ENCODE results near the gene MMP23B.

Gene MMP23B

DNA sequence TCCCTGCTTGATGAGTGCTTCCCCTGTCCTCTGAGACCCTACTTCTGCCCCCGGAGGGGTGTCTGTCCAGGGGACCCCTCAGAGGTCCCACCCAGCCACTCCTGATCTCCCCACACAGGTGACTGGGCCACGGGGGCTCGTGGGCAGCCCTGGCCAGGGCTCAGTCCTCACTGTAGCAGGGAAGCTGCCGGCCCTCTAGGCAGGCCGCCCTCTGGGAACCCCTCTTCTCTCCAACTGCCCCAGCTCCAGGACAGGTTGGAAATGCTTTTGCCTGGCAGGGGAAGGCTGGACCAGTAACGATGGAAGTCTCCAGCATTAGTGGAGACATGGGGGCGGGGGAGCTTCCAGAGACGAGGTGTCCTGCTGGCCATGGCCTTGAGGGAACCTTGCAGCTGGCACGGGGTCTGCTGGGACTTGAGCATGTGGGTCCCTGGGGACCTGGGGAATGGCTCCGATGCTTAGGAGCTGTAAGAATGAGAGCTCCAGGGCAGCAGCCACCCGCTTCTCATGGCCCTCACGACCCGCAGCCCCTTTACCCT, 28.9 kb upstream of the MMP23B start:
- DNase-seq (ENCODE audit: low read depth in 2 of 2), result no peak

DNA sequence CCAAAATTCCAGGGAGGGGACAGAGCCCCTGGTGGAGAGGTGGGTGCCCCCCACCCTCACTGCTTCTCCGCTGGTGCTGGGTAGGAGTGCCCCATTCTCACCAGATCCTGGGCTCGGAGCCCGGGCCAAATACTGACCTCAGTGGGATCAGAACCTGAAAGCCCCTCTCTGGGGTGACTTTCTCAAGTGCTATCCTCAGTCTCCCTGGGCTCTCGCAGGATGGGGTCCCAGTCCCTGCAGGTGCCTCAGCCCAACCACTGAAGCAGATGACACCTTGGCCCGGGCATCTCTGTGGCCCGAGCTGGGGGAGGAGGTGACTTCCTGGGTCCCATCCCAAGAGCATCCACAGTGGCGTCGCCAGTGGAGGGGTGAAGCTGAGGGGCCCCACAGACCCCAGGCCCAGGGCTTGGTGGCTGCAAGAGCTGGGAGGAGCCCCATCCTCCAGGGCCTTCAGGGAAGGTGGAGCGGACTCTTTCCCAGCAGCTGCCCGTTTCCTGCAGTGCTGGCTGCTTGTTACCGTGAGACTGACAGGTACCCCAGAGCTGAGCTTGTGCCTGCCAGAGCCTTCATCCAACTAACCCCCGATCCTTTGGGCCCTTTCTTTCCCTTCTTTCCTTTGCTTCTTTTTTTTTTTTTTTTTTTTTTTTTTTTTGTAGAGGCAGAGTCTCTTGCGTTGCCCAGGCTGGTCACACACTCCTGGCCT, 28.2 kb upstream of the MMP23B start:
- no peak for DNase-seq (ENCODE audit: low read depth in 2 of 2)

DNA sequence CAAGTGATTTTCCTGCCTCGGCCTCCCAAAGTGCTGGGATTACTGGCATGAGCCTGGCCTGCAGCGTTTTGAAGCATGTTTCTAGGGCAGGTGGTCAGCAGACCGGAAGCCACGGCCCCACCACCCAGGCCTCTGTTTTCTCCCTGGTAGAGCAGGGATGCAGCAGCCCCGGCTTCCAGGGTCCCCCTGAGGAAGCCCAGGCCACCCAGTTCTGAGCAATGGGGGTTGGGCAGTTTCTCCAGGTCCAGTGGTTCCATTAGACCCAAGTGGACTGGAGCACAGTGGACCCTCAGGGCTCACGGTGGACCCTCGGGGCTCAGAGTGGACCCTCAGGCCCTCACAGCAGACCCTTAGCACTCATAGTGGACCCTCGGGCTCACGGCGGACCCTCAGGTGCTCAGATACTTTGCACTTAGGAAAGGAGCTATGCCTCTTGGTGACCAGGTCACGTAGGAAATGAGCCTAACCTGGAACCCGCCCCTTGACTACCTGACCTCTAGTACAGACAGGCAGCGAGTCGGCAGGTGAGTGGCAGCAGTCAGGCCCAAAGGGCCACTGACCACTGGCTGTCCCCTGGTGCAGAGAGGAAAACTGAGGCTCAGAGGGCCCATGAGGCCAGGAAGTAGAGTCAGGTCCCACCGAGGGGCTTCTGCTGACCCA, 27.5 kb upstream of the MMP23B start:
- no peak for DNase-seq (ENCODE audit: low read depth in 2 of 2)

DNA sequence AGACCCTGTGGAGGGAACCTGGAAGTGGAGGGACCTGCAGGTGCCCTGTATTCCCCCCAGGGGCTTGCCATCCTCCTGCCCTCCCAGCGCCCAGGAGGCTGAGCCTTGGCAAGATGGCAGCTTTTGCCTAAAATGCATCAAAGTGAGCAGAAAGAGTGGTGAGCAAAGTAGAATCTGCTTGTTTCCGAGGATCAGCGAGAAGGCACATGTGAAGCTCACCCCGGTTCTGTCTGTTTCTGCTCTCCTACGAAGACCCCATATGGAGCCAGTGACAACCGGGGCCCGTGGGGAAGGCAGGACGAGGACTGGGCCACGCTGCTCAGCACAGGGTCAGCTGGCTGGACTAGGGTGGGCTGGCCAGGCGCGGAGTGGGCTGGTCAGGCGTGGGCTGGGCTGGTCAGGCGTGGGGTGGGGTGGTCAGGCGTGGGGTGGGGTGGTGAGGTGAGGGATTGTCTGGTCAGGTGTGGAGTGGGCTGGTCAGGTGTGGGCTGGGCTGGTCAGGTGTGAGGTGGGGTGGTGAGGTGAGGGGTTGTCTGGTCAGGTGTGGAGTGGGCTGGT, 26.9 kb upstream of the MMP23B start:
- no peak for DNase-seq (ENCODE audit: low read depth in 2 of 2)

DNA sequence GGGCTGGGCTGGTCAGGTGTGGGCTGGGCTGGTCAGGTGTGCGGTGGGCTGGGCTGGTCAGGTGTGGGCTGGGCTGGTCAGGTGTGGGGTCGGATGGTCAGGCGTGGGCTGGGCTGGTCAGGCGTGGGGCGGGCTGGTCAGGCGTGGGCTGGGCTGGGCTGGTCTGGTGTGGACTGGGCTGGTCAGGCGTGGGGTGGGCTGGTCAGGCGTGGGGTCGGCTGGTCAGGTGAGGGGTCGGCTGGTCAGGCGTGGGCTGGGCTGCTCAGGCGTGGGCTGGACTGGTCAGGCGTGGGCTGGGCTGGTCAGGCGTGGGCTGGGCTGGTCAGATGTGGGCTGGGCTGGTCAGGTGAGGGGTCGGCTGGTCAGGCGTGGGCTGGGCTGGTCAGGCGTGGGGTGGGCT, 26.2 kb upstream of the MMP23B start:
- no peak for DNase-seq (ENCODE audit: low read depth in 2 of 2)

DNA sequence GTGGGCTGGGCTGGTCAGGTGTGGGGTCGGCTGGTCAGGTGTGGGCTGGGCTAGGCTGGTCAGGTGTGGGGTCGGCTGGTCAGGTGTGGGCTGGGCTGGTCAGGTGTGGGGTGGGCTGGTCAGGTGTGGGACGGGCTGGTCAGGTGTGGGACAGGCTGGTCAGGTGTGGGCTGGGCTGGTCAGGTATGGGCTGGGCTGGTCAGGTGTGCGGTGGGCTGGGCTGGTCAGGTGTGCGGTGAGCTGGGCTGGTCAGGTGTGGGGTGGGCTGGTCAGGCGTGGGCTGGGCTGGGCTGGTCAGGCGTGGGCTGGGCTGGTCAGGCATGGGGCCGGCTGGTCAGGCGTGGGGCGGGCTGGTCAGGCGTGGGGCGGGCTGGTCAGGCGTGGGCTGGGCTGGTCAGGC, 25.7 kb upstream of the MMP23B start:
- no peak for DNase-seq (ENCODE audit: low read depth in 2 of 2)

DNA sequence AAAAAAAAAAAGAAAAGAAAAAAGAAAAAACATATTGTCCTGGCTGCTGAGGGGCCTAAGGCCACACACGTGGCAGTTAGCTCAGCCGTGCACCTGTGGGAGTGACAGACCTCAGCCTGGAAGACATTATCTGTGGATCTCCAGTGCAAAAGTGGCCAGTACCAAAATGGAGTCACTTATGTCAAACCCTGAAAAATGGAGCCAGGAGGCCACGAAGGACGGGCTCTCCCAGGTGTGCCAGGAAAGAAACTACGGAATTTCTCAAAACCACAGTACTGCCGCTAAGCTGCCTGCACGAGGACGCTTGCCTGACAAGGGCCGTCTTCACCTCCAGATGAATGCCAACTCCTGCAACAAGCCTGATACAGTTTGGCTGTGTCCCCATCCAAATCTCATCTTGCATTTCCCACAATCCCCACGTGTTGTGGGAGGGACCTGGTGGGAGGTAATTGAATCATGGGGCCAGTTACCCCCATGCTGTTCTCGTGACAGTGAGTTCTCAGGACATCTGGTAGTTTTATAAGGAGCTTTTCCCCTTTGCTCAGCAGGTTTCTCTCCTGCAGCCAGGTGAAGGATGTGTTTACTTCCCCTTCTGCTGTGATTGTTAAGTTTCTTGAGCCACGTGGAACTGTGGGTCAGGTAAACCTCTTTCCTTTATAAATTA, 22.0 kb upstream of the MMP23B start:
- no peak for DNase-seq (ENCODE audit: low read depth in 2 of 2)

DNA sequence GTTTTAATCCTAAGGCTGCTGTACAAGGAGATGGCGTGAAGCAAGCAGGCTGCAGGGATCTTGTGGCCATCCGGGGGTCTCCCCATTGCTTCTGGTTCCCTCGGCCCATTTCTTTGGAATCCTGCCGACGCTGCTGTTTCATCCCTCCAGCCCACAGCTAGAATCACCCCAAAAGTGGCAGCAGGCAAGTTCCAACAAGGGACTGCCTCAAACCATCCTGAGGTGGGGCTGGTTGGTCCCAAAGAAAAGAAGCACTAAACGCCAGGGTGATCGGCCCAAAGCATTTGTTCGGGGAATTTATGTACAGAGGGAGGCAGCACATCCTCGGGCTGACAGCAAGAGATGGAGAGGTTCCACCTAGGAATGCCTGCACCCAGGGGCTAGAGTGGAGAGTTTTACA, 21.2 kb upstream of the MMP23B start:
- no peak for DNase-seq (ENCODE audit: low read depth in 2 of 2)

GRCh38 chr1:1612104-1612400, 19.9 kb upstream of the MMP23B start:
- no peak for DNase-seq (ENCODE audit: low read depth in 2 of 2)

DNA sequence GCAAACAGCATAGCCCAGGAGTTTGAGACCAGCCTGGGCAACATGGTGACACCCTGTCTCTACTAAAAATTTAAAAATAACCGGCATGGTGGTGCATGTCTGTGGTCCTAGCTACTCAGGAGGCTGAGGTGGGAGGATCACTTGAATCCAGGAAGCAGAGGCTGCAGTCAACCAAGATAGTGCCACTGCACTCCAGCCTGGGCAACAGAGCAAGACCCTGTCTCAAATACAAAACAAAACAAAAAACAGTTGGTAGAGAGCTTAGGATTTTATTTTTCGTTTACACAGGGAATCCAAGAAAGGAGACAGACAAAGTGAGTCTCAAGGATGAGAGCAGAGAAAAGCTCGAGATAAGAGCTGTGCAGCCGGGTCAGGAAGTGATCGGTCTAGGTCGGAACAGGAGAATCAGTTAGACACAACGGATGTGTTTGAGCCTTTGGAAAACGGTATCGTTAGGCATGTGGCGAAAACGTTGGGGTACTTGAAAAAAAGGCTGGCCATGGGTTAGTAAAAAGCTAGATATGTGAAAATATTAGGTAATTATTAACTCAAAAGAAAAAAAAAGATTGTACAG, 18.4 kb upstream of the MMP23B start:
- no peak for DNase-seq (ENCODE audit: low read depth in 2 of 2)

DNA sequence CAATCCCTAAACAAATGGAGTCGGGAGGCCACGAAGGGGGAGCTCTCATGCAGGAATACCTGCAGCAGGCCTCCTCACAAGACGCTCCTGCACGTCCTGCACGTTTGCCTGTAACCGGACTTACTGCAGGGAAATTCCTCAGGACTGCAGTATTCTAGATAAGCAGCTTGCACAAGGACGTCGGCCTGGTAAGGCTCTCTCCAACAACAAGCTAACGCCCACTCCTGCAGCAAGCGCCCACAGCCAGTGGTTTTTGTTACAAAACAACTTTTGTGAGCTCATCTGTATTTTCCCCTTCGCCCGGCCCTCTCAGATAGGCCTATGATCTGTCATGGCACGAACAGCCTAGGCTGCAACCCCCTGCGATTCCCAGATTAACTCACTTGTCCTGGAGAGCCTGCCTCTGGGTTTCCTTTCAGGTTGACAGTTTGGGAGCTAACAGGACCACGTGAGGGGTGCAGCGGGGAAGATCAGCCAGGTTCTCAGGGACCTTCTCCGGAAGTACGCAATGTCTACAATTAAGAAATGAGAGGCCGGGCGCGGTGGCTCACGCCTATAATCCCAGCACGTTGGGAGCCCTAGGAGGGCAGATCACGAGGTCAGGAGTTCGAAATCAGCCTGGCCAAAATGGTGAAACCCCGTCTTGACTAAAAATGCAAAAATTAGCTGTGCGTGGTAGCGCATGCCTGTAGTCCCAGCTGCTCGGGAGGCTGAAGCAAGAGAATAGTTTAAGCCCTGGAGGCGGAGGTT, 17.6 kb upstream of the MMP23B start:
- peak; percentile 40 to 51 for DNase-seq (ENCODE audit: low read depth in 2 of 2)

DNA sequence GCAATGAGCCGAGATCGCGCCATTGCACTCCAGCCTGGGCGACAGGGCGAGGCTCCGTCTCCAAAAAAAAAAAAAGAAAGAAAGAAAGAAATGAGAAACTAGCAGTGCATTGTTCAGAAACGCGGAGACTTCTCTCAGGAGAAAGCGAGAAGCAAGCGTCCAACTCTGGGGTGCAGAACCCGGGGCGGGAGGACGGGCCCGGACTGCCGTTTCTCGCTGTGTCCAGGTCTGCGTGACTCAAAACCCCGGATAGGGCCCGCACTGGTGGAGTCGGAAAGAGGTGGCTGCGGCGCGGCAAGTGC, 17.1 kb upstream of the MMP23B start:
- no peak for DNase-seq (ENCODE audit: low read depth in 2 of 2)

DNA sequence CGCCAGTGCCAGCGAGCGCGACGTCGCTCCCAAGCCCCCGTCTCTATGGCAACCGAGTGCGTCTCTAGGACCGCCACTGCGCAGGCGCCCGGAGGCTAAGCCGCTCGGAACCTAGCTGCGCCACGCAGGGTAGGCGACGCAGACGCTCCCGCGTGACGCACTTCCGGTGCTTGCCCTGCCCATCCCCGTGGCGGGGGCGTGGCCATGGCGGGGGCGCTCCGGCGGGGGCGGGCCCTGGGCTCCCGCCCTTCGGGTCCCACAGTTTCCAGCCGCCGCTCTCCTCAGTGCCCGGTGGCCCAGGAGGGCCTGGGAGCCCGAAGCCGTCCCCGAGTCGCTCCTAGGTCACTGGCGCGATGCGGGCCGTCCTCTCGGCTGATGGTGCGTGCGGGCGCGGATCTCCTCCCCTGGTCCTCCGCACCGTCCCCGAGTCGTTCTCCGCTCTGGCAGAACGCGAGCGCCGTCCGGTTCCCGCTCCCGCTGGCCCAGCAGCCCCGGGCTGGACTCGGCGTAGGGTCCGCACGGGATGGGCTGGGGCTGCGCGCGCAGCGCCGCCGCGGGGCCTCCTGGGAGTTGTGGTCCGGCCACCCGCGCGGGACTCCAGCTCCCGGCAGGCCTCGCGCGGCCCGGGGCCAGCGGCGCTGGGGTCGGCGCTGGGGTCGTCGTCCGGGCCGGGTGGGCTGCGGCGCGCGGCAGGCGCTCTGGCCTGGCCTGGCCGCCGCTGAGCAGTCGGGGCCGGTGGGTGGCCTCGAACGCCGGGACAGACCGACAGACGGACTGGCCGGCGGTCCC, 16.5 kb upstream of the MMP23B start, which contains the start of gene MIB2:
MIB2 (plus strand) TSS at position 245 of the 789 bp plus-strand sequence. CDS start 7,953 bp downstream, outside the sequence.
- peak; percentile 92 to 96 for DNase-seq (ENCODE audit: low read depth in 2 of 2)

GRCh38 chr1:1616045-1616790, 15.8 kb upstream of the MMP23B start:
- DNase-seq (ENCODE audit: low read depth in 2 of 2), result peak in 1 of 2 donors; percentile 27

DNA sequence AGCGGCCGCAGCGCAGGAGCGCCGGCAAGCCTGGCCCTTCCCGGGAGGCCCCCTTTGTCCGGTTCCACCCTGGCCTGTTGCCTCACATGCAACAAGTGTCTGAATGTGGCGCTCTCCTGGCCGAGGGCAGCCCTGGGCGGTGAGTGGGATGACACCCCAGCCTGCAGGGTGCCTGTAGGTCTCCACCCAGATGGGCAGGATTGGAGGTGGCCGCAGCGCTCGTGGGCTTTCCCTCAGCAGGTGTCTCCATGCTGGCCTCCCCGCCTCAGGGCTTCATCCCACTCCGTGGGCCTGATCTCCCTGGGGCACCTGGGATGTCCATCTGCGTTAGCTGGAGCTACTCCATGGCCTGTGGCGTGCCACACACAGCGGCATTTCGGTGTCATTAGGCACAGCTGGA, 15.1 kb upstream of the MMP23B start:
- no peak for DNase-seq (ENCODE audit: low read depth in 2 of 2)

DNA sequence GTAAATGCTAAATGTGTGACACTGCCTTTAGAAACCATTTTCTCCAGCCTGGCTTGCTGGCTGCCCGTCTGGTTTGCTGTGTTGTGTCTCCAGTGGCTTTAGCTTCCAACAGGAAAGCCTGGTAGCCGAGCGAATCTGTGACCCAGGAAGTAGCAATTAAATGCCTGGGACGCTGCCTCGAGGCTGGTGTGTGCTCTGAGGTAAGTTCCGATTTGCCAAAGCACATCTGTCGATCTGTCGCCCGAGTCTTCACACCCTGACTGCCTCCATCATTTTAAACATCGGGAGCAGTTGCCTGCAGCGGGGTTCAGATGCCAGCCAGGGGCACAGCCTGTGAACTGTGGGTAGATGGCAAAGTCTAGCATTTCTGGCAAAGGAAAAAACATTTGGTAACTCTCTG, 14.5 kb upstream of the MMP23B start:
- no peak for DNase-seq (ENCODE audit: low read depth in 2 of 2)

- DNase-seq (ENCODE audit: low read depth in 2 of 2), result no peak
Observed at GRCh38 chr1:1617925-1618324, 14.0 kb upstream of the MMP23B start.

DNA sequence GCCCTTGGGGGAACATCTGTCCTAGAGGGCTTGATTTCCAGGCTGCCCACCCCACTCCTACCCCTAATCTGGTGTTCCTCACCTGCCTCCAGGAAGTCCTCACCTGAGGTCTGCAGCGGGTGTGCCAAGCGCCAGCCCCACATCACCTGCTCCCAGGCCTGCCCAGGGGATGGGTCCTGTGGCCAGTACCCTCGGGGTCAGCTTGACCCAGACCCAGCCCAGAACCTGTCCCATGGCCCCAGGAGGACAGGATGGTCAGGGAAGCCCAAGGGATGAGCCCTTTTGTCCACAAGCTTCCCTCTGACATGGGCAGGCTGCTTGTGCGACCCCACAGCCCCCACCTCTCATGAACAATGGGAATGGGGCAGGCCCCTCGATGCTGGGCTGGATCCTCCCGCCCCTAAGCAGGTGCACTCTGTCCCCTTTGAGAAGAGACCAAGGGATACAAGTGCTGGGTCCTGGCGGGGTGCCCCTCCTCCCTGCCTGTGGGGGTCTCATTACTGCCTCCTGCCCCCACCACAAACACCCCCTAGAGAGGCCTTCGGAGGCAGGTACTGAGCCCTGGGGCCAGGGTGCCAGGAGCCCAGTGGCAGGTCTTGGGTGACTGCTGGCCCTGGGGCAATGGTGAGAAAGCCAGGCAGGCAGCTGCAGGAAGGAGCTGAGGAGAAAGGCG, 13.4 kb upstream of the MMP23B start:
- no peak for DNase-seq (ENCODE audit: low read depth in 2 of 2)

DNA sequence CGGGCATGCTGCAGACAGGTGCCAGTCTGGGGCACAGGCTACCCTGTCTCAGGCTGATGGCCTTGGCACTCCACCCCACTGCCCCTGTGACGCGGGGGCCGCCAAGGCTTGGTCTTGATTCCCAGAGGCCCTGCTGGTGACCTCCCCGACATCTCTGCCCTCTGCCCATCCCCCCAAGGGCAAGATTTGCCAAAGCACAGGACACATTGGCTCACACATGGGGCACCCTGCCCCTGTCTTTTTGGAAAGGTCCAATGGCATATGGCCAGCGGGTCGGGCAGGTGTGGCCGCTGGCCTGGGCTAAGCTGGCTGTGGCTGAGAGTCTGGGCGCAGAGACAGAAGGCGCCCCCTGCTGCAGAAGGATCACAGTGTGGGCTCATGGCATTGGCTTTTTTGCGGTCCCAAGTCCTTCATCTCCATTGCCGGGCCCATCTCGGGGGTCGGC, 12.0 kb upstream of the MMP23B start:
- no peak for DNase-seq (ENCODE audit: low read depth in 2 of 2)
